ENCODE data around the gene SLC9A5. TPM values are rescaled to one million over a fixed set of nuclear protein-coding genes. Genes with fewer than 3 reads are reported as not detected.

Gene SLC9A5
- total and polyA plus RNA-seq, 10 of the 15 experiments (the other 5 are each of a cell fraction or from before 2014, with no cell fraction given), result 0.26 to 5.7 (median 1.5) TPM

DNA sequence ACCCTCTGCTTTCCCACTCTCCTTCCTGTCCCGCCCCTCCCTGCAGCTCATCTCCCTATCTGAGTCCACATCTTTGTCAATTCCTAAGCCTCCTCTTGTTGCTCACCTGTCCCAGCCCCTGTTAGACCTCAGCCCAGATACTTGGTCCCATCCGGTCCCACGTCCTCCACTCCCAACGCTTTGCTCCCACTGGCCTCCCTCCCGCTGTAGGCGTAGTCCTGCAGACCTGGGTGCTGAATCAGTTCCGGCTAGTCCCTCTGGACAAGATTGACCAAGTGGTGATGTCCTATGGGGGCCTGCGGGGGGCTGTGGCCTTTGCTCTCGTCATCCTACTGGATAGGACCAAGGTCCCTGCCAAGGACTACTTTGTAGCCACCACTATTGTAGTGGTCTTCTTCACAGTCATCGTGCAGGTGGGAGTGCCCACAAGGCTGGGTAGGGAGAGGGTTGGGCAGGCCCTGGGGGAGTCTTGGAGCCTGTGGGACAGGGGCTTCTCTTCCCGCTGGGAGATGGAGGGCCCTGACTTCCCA, 8.0 kb downstream of the SLC9A5 start:
- Histone ChIP-seq H3K4me1 (ENCODE audit: control insufficient read depth, insufficient read depth, low read length) (no peaks in the 10 kb centered on the region), H4K20me1 (ENCODE audit: control insufficient read depth, insufficient read depth) (no peaks in the 10 kb centered on the region), H3K4me2 (ENCODE audit: control insufficient read depth, insufficient read depth) (no peak overlapping the region), H3K4me3 (no peak overlapping the region), H3K79me2 (ENCODE audit: control insufficient read depth, insufficient read depth, low read length) (no peaks in the 10 kb centered on the region), H3K9me3 (replicated peaks; ENCODE audit: control insufficient read depth, insufficient read depth, low read length) (no peaks in the 10 kb centered on the region), H3K9ac (ENCODE audit: control insufficient read depth, insufficient read depth, low read length) (no peak overlapping the region), H2AFZ (ENCODE audit: control insufficient read depth, low read depth, low read length) (no peak overlapping the region), H3K36me3 (ENCODE audit: control insufficient read depth in 2 of 2, insufficient read depth in 2 of 2, low read length in 1 of 2) (no peaks in the 10 kb centered on the region; a peak in 1 of 4 replicates), H3K27me3 (replicated peaks in 1 of 2; ENCODE audit: control insufficient read depth in 2 of 2, insufficient read depth in 2 of 2, low read length in 1 of 2) (no peaks in the 10 kb centered on the region), H3K27ac (ENCODE audit: control insufficient read depth, insufficient read depth) (no peak overlapping the region)
- ATAC-seq, result no peak
- in situ Hi-C loops (cut with MboI), result no loop called here
- intact Hi-C loops (cut with micrococcal nuclease; ENCODE audit: unreplicated experiment), result no loop called here
- ChIA-PET POLR2A (no interaction called here), RAD21 (ENCODE audit: unreplicated experiment) (no interaction called here), CTCF (no interaction called here), SMC1A (ENCODE audit: uncharacterized antibody, unreplicated experiment) (no interaction called here)
- WGBS (ENCODE audit: insufficient coverage, insufficient replicate concordance, low lambda C conversion rate, missing lambda C conversion rate), result 87% methylated on average over 10 of the region's 11 CpGs
- DNase-seq (ENCODE audit: low read depth, low spot score), result no peak
- FAIRE-seq, result no peak
- no TSS peak for BruUV-seq (replicated peaks)
- TF ChIP-seq MXI1 (IDR thresholded peaks at IDR 0.05; ENCODE audit: low read depth, low read length) (no peak), TBL1XR1 (IDR thresholded peaks at IDR 0.05; ENCODE audit: low read depth, low read length) (no peak), KDM1A (IDR thresholded peaks at IDR 0.05; ENCODE audit: borderline replicate concordance) (no peak), CREB1 (IDR thresholded peaks at IDR 0.05; ENCODE audit: low read depth) (no peak), TCF7 (IDR thresholded peaks at IDR 0.05; ENCODE audit: borderline replicate concordance) (no peak), IRF5 (IDR thresholded peaks at IDR 0.05; ENCODE audit: borderline replicate concordance) (no peak), MEF2B (IDR thresholded peaks at IDR 0.05; ENCODE audit: partially characterized antibody, poor library complexity, severe bottlenecking) (no peak), CBX5 (IDR thresholded peaks at IDR 0.05; ENCODE audit: low read depth) (no peak), SP1 (IDR thresholded peaks at IDR 0.05; ENCODE audit: low read depth, low read length) (no peak), SMC3 (IDR thresholded peaks at IDR 0.05; ENCODE audit: borderline replicate concordance, low read length) (no peak), ZBTB11 (CRISPR knock-in tag; IDR thresholded peaks at IDR 0.05) (no peak), MYB (IDR thresholded peaks at IDR 0.05; ENCODE audit: borderline replicate concordance, low read depth, low read length) (no peak), ZBTB40 (IDR thresholded peaks at IDR 0.05; ENCODE audit: borderline replicate concordance) (no peak), NFYA (IDR thresholded peaks at IDR 0.05; ENCODE audit: borderline replicate concordance, low read depth, low read length) (no peak)
- TF ChIP-seq, protein P1, sequence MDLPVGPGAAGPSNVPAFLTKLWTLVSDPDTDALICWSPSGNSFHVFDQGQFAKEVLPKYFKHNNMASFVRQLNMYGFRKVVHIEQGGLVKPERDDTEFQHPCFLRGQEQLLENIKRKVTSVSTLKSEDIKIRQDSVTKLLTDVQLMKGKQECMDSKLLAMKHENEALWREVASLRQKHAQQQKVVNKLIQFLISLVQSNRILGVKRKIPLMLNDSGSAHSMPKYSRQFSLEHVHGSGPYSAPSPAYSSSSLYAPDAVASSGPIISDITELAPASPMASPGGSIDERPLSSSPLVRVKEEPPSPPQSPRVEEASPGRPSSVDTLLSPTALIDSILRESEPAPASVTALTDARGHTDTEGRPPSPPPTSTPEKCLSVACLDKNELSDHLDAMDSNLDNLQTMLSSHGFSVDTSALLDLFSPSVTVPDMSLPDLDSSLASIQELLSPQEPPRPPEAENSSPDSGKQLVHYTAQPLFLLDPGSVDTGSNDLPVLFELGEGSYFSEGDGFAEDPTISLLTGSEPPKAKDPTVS (IDR thresholded peaks at IDR 0.05; ENCODE audit: low read depth, low read length), result no peak
